HEK293 (cell line): ENCODE data around the gene INVS.
A peak's percentile ranks its signal among the peaks of the same experiment; 100 is the strongest.

Source experiments
- KLF7 ChIP-seq: fragments of 450-650 bp; formaldehyde crosslinking; IDR thresholded peaks from 2 replicates; pipeline ENCODE4 v1.5.1; 2016; ENCODE audit warnings: missing biosample characterization, missing genetic modification characterization, borderline replicate concordance
- MEIS1 ChIP-seq: sonication (generic); formaldehyde crosslinking; IDR thresholded peaks from 2 replicates; pipeline ENCODE4 v1.8.1; 2022; ENCODE audit warnings: missing genetic modification reagents, mild to moderate bottlenecking, borderline replicate concordance
- MZF1 ChIP-seq: fragments of 450-650 bp; formaldehyde crosslinking; IDR thresholded peaks from 2 replicates; pipeline ENCODE4 v1.5.1; 2017; ENCODE audit warnings: missing biosample characterization, missing genetic modification characterization, borderline replicate concordance
- PRDM2 ChIP-seq: fragments of 450-650 bp; formaldehyde crosslinking; IDR thresholded peaks from 2 replicates; pipeline ENCODE4 v1.5.1; 2016; ENCODE audit warnings: missing biosample characterization, missing genetic modification characterization, borderline replicate concordance
- PRDM4 ChIP-seq: fragments of 450-650 bp; formaldehyde crosslinking; IDR thresholded peaks from 2 replicates; pipeline ENCODE4 v1.5.1; 2017; ENCODE audit warnings: missing biosample characterization, missing genetic modification characterization
- RBAK ChIP-seq: fragments of 450-650 bp; formaldehyde crosslinking; IDR thresholded peaks from 2 replicates; pipeline ENCODE4 v1.5.1; 2016; ENCODE audit warnings: missing biosample characterization, missing genetic modification characterization
- ZNF132 ChIP-seq: fragments of 450-650 bp; formaldehyde crosslinking; IDR thresholded peaks from 2 replicates; pipeline ENCODE4 v1.5.1; 2017; ENCODE audit warnings: missing biosample characterization, missing genetic modification characterization, borderline replicate concordance
- ZNF133 ChIP-seq: fragments of 450-650 bp; formaldehyde crosslinking; IDR thresholded peaks from 2 replicates; pipeline ENCODE4 v1.5.1; 2016; ENCODE audit warnings: missing biosample characterization, missing genetic modification characterization
- ZNF239 ChIP-seq: fragments of 450-650 bp; formaldehyde crosslinking; IDR thresholded peaks from 2 replicates; pipeline ENCODE4 v1.5.1; 2016; ENCODE audit warnings: missing biosample characterization, missing genetic modification characterization
- ZNF266 ChIP-seq: fragments of 450-650 bp; formaldehyde crosslinking; IDR thresholded peaks from 2 replicates; pipeline ENCODE4 v1.5.1; 2016; ENCODE audit warnings: missing biosample characterization, missing genetic modification characterization, low read depth
- ZNF292 ChIP-seq: fragments of 450-650 bp; formaldehyde crosslinking; IDR thresholded peaks from 2 replicates; pipeline ENCODE4 v1.5.1; 2016; ENCODE audit warnings: low read depth, missing biosample characterization, missing genetic modification characterization, borderline replicate concordance
- ZNF350 ChIP-seq: fragments of 450-650 bp; formaldehyde crosslinking; IDR thresholded peaks from 2 replicates; pipeline ENCODE4 v1.5.0; 2017; ENCODE audit warnings: missing biosample characterization, mild to moderate bottlenecking, missing genetic modification characterization
- ZNF354C ChIP-seq: fragments of 450-650 bp; formaldehyde crosslinking; IDR thresholded peaks from 2 replicates; pipeline ENCODE4 v1.5.1; 2016; ENCODE audit warnings: missing biosample characterization, missing genetic modification characterization, low read depth, borderline replicate concordance
- ZNF366 ChIP-seq: fragments of 450-650 bp; formaldehyde crosslinking; conservative IDR thresholded peaks from 2 replicates; pipeline ENCODE4 v1.5.1; 2016; ENCODE audit warnings: missing biosample characterization, missing genetic modification characterization
- ZNF416 ChIP-seq: fragments of 450-650 bp; formaldehyde crosslinking; IDR thresholded peaks from 2 replicates; pipeline ENCODE4 v1.5.1; 2016; ENCODE audit warnings: missing biosample characterization, missing genetic modification characterization
- ZNF423 ChIP-seq: fragments of 450-650 bp; formaldehyde crosslinking; IDR thresholded peaks from 2 replicates; pipeline ENCODE4 v1.5.1; 2016; ENCODE audit warnings: missing biosample characterization, missing genetic modification characterization
- ZNF510 ChIP-seq: fragments of 450-650 bp; formaldehyde crosslinking; IDR thresholded peaks from 2 replicates; pipeline ENCODE4 v1.5.1; 2018; ENCODE audit warnings: mild to moderate bottlenecking, missing genetic modification characterization, missing biosample characterization; ENCODE audit not compliant: insufficient replicate concordance
- ZNF521 ChIP-seq: fragments of 450-650 bp; formaldehyde crosslinking; IDR thresholded peaks from 2 replicates; pipeline ENCODE4 v1.5.1; 2017; ENCODE audit warnings: missing biosample characterization, mild to moderate bottlenecking, missing genetic modification characterization
- ZNF600 ChIP-seq: fragments of 450-650 bp; formaldehyde crosslinking; IDR thresholded peaks from 2 replicates; pipeline ENCODE4 v1.5.1; 2016; ENCODE audit warnings: missing biosample characterization, missing genetic modification characterization
- ZNF621 ChIP-seq: fragments of 450-650 bp; formaldehyde crosslinking; IDR thresholded peaks from 2 replicates; pipeline ENCODE4 v1.5.1; 2017; ENCODE audit warnings: missing biosample characterization, missing genetic modification characterization
- ZNF623 ChIP-seq: fragments of 450-650 bp; formaldehyde crosslinking; IDR thresholded peaks from 2 replicates; pipeline ENCODE4 v1.5.1; 2016; ENCODE audit warnings: missing biosample characterization, missing genetic modification characterization
- ZNF654 ChIP-seq: fragments of 450-650 bp; formaldehyde crosslinking; IDR thresholded peaks from 2 replicates; pipeline ENCODE4 v1.5.1; 2016; ENCODE audit warnings: low read depth, missing biosample characterization, missing genetic modification characterization
- ZNF843 ChIP-seq: fragments of 450-650 bp; formaldehyde crosslinking; IDR thresholded peaks from 2 replicates; pipeline ENCODE4 v1.5.1; 2016; ENCODE audit warnings: missing biosample characterization, missing genetic modification characterization
- TF ChIP-seq, protein P1 (sequence below): fragments of 450-650 bp; formaldehyde crosslinking; IDR thresholded peaks from 2 replicates; pipeline ENCODE4 v1.5.1; 2016; ENCODE audit warnings: missing biosample characterization, missing genetic modification characterization
- TF ChIP-seq, protein P2 (sequence below): fragments of 450-650 bp; formaldehyde crosslinking; IDR thresholded peaks from 2 replicates; pipeline ENCODE4 v1.5.1; 2016; ENCODE audit warnings: missing biosample characterization, missing genetic modification characterization, low read depth

The INVS gene

GRCh38 chr9:100098887-100099721 is at the start of gene INVS, which contains the start of gene ERP44 (continued):
- TF ChIP-seq PRDM4 (no peak), MEIS1 (no peak), ZNF416 (tag by site-specific recombination) (no peak), ZNF266 (tag by site-specific recombination) (no peak), ZNF423 (tag by site-specific recombination) (no peak), ZNF621 (no peak), PRDM2 (no peak), ZNF292 (tag by site-specific recombination) (no peak), MZF1 (no peak), ZNF623 (no peak), ZNF654 (no peak), KLF7 (tag by site-specific recombination) (peak; percentile 94), ZNF354C (tag by site-specific recombination) (no peak), ZNF132 (tag by site-specific recombination) (no peak), ZNF366 (tag by site-specific recombination) (no peak), ZNF133 (tag by site-specific recombination) (no peak), ZNF239 (tag by site-specific recombination) (no peak), ZNF521 (tag by site-specific recombination) (no peak), ZNF350 (no peak), RBAK (tag by site-specific recombination) (no peak), ZNF510 (tag by site-specific recombination) (no peak), ZNF600 (tag by site-specific recombination) (no peak), ZNF843 (tag by site-specific recombination) (no peak)
- TF ChIP-seq, protein P1, sequence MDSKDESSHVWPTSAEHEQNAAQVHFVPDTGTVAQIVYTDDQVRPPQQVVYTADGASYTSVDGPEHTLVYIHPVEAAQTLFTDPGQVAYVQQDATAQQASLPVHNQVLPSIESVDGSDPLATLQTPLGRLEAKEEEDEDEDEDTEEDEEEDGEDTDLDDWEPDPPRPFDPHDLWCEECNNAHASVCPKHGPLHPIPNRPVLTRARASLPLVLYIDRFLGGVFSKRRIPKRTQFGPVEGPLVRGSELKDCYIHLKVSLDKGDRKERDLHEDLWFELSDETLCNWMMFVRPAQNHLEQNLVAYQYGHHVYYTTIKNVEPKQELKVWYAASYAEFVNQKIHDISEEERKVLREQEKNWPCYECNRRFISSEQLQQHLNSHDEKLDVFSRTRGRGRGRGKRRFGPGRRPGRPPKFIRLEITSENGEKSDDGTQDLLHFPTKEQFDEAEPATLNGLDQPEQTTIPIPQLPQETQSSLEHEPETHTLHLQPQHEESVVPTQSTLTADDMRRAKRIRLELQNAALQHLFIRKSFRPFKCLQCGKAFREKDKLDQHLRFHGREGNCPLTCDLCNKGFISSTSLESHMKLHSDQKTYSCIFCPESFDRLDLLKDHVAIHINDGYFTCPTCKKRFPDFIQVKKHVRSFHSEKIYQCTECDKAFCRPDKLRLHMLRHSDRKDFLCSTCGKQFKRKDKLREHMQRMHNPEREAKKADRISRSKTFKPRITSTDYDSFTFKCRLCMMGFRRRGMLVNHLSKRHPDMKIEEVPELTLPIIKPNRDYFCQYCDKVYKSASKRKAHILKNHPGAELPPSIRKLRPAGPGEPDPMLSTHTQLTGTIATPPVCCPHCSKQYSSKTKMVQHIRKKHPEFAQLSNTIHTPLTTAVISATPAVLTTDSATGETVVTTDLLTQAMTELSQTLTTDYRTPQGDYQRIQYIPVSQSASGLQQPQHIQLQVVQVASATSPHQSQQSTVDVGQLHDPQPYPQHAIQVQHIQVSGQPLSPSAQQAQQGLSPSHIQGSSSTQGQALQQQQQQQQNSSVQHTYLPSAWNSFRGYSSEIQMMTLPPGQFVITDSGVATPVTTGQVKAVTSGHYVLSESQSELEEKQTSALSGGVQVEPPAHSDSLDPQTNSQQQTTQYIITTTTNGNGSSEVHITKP: peak; percentile 50; the same call in 1 of the 2 replicates
- TF ChIP-seq, protein P2, sequence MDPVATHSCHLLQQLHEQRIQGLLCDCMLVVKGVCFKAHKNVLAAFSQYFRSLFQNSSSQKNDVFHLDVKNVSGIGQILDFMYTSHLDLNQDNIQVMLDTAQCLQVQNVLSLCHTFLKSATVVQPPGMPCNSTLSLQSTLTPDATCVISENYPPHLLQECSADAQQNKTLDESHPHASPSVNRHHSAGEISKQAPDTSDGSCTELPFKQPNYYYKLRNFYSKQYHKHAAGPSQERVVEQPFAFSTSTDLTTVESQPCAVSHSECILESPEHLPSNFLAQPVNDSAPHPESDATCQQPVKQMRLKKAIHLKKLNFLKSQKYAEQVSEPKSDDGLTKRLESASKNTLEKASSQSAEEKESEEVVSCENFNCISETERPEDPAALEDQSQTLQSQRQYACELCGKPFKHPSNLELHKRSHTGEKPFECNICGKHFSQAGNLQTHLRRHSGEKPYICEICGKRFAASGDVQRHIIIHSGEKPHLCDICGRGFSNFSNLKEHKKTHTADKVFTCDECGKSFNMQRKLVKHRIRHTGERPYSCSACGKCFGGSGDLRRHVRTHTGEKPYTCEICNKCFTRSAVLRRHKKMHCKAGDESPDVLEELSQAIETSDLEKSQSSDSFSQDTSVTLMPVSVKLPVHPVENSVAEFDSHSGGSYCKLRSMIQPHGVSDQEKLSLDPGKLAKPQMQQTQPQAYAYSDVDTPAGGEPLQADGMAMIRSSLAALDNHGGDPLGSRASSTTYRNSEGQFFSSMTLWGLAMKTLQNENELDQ (tag by site-specific recombination): no peak
